ENCODE measurements around the gene VPS35.

Gene VPS35

DNA sequence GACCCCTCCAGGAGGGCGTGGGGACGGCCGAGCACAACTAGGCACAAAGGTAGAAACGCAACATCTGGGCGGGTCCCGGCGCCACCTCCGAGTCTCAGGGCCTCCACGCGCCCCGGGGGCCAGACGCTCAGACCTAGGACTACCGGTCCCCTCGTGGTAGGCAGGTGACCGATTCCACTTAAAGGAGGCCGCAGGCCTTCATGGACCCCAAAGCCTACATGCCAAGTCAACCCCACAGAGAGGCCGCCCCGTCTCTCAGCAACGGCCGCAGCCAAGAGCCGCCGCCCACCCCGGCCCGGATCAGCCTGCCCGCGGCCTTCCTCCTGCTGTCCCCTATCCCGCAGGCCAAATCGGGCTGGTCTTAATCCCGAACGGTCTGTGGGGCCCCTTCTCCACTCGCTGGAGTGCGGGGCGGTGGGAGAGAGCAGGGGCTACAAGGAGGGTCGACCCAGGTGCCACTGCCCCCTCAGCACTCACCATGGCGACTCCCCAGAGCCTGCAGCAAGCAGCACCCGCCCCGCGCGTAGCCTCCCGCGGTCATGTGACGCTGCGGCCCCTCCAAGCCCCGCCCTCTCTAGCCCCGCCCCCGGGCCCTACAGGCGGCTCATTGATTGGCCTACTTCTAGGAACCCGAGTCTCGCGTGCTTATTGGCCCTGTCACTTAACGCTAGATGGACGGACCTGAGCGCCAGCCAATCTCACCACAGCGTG is at the start of gene VPS35:
Gene VPS35 (minus strand): TSS at position 525 of the 711 bp plus-strand sequence. CDS start 45 bp downstream, at position 480.
- peak; percentile 99 for DNase-seq

DNA sequence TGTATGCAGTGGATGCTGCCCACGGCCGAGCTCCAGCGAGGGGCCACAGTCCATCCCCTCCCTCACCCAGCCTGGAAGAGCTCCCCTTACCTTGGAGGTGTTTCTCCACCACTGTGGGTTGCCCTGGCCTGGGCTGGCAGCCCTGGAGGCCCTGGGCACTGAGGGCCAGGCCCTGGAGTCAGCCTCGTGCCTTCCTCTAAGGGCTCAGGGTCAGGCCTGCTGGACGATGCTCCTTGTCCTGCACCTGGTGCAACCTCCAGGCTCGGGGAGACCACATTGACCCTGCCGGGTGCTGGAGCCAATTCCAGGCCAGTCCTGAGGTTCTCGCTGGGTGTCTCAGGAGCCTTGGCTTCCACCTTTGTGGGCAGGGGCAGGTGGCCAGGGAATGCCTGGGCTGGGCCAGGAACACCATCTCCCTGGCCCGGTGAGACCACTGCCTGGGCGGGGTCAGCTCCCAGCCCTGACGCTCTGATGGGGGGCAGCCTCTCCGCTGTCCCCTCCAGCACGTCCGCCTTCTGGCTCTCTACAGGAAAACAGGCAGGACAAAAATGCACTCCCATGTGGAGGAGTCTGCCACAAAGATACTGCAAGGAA is 48.7 kb upstream of the VPS35 start:
- no peak for DNase-seq

DNA sequence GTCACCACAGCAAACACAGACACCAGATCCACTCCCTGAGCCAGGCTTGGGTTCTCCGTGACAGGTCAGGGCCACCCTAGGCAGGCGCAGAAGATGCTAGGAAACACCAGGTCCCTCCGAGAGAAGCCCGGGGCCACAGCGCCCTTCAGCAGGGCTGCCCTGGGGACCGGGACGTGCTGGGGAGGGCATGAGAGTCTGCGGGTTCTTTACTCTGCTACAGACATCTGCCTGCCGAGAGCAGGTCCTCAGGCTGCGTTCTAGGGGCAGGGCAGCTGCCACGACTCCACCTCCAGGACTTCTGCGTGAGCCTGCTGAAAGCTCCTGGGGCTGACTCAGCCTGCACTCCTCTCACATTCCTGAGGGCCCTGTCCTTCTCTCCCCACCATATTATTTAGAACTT is 47.7 kb upstream of the VPS35 start:
- DNase-seq = no peak

DNA sequence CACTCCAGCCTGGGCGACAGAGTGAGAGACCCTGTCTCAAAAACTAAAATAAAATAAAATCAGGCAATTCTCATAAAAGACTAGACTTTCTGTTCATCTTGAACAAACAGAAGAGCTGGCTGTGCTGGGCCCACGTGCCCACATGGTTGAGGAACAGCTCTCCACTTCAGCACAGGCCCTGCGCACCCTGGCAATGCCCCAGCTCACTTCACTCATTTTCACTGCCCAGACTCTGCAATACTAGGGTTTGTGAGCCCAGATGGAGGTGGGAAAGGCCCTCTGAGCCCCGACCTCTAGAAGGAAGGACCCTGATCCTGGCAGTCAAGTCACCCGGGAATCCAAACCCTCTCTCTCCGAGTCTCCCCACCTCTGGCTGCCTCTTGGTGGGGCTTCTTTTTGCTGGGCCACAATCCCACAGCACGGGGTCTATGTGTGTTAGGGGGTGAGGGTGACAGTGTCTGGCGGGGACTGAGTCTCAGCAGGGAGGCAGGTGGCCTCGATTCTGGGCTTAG is 44.4 kb upstream of the VPS35 start:
- no peak for DNase-seq

DNA sequence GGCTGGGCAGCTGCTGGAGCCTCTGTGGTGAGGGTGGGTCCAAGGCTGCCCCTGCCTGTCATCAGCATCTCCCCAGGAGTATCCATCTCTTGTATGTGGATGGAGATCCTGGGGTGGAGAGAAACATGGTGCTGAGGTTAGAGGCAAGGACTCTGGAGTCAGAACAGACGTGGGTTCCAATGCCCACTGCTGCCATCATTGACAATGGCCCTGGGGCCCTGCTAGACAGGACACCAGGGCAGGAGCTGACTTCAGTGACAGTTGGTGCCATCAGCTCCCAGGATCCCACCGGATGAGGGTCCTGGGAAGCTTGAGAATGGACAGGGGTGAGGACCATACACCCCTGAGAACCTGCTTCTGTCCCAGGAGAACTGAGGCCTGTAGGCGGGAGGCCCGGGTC is 43.6 kb upstream of the VPS35 start:
- DNase-seq = no peak

DNA sequence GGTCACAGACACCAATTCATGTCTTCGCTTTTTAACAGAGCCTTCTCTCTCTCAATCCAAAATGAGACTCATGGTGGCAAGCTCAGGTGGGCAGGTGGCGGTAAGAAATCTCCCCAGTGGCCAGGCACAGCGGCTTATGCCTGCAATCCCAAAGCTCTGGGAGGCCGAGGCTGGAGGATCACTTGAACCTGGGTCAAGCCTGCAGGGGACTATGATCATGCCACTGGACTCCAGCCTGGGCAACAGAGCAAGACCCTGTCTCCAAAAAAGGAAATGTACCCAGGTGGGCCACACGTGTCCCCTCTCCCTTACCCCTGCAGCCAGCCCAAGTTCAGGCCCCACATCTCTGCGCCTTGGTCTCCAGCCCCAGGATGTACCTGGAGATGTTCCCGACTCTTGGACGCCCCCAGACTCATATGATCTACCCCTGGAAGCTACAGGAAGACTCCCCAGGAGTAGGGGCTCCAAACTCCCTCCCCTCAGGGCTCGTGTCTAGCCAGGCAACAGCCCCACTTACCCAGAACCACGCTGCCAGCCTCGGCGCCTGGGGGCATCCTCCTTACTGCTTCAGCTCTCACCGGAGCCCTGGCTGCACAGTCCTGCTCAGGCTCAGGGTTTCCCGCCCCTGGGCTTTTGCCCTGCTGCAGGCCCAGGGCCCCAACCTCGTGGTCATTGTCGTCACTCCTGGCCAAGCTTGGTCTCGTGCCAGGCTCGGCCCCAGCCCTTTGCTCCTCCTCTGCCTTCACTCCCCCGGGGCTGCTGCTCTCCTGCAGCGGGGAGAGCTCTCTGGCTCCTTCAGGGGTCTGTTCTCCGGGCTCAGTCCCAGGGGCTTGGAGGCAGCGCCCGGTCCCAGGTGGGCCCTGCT is 42.9 kb upstream of the VPS35 start:
- no peak for DNase-seq

DNA sequence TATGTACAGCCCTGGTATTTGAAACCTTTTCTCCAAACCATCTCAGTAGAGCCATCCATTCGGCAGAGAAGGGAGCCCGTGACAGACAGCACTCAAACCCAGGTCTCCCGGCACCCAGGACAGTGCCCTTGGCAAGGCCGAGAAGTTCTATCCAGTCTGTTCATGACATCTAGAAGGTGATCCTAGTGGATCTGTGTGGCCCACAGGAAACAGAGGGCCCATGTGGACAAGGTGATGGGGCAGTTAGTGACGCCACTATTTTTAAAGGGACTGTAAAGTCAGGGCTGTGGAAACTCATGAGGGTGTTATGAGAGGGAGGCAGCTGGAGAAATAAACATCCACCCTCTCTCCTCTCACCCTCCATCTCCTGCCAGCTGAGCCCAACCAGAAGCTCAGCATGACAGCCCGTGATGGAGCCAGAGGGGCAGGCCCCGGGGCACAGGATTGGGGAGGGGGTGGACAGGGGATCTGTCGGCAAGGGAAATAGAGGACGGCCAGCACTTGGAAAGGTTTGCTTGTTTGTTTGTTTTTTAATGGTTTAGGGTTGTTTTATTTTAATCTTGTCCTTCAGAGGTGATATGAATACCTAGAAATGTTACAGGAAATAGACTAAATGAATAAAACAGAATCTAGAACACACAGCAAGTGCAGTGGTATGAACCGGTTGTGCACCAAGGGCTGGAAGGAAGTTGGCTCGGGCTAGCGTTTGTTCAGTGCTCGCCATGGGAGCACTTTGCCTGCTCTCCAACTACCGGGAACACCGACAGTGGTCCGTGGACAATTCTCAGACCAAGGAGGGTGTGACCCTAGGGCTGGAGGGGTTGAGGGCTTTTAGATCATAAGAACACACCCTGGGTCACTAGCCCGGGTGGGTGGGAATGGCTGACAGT is 42.1 kb upstream of the VPS35 start:
- DNase-seq = no peak

DNA sequence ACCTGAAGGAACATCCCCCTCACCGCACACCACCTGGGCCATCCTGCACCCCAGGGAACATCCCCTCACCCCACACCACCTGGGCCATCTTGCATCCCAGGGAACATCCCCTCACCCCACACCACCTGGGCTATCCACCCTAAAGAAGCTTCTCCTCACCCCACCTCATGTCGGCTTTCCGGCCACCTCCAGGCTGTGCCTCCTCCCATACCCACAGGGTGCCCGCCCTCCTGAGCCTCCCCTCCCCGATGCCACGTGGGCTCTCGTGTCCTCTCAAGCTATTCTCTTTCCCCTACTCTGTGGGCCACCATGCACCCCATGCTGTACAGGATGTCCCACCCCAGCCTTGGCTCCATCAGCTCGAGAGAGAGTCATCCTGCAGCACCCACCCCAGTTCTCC is 41.1 kb upstream of the VPS35 start:
- no peak for DNase-seq

DNA sequence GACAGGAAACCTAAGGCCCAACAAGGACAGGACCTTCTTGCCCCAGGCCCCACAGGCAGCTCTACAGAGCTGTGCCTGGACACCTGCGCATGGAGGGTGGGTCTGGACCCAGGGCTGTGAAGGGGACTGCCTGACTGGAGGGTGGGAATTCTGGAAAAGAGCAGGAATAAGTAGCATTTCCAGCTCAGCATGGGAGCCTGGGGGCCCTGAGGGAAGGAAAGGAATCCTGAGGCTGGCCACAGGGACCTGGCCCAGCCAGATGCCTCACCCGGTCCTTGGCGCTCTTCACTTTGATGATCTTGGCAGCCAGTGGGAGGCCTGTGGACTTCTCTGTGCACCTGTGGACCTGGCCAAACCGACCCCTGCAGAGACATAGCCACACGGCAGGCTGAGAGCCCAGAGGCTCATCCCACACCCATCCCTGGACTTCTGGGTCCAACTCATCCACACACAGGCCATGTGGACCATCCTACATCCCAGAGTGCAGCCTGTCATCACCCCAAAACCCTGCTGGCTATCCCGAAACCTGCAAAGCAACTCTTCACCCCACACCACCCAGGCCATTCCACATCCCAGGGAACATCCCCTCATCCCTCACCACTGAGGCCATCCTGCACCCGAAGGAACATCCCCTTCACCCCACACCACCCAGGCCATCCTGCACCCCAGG is 40.5 kb upstream of the VPS35 start:
- DNase-seq = no peak

DNA sequence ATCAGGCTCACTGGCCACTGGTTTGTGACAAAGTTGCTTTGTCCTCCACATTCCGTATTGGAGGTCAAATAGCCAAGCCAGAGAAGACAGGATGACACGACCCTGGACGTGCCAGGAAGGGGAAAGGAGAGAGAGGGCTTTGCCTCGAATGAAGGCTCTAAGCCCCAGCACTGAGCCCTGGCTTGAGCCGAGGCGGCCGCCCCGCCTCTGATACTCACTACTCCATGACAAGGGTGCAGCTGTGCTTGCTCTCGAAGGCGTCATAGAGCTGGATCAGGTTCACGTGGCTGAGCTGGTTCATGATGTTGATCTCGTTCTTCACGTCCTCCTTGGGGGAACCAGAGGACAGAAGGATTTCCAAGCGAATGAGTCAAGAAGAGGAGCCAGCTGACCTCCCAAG is 39.8 kb upstream of the VPS35 start:
- no peak for DNase-seq

DNA sequence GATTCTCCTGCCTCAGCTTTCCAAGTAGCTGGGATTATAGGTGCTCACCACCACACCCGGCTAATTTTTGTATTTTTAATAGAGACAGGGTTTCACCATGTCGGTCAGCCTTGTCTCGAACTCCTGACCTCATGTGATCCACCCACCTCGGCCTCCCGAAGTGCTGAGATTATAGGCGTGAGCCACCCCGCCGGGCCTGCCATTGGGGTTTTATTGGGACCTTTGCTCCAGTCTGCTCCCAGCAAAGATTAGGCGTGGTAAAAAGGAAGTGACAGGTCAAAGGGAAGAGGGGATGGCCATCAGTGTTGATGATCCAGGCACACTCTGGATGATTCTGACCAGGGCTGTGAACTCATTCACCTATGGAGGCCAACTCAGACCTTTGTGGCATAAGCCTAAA is 38.7 kb upstream of the VPS35 start:
- DNase-seq = no peak

DNA sequence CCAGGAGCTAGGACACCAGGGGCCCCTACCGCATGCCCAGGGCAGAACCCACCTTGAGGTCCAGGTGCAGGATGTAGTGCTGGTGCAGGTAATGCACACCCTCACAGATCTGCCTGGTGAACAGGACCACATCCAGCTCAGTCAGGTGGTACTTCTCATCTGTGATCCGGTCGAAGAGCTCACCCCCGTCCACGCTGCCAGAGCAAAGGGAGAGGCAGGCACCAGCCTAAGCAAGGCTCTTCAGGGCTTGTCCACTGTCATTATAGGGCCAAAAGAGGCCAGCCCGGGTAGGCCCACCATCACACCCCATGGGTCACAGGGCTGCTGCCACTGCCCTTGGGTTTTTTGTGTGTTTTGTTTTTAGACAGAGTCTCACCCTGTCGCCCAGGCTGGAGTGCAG is 38.2 kb upstream of the VPS35 start:
- no peak for DNase-seq

DNA sequence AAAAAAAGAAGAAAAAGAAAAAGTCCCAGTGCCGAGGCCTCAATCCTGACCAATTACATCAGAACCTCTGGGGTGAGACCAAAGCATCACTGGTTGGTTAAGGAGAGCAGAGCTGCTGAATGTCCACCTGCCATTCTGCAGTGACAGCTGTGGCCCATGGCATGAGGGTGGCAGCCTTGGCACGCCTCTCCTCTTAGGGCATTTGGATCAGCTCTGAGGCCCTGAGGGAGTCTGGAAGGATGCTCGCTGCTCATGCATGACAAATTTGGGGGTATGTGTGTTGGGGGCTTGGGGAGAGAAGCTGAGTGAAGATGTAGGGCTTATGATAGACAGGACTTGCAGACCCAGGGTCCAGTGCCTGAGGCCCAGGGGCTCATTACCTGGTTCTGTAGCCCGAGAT is 32.9 kb upstream of the VPS35 start:
- DNase-seq = no peak

DNA sequence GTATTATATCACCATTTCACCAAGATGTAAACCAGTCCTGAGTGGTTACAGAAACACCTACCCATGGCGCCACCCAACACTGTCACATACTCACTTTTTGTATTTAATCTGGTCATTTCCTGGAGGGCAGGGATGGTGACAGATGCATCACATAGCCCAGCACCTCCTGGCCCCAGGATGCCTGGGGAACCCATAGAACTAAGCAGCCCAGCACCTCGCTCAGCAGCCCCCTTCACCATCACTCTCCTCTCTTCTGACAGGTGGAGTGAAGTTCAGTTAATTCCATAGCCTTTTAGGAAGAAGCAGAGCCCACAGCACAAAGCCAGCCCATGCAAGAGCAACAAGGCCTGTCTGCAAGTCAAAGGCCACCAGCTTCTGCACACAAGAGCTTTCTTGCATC is 31.6 kb upstream of the VPS35 start:
- no peak for DNase-seq

DNA sequence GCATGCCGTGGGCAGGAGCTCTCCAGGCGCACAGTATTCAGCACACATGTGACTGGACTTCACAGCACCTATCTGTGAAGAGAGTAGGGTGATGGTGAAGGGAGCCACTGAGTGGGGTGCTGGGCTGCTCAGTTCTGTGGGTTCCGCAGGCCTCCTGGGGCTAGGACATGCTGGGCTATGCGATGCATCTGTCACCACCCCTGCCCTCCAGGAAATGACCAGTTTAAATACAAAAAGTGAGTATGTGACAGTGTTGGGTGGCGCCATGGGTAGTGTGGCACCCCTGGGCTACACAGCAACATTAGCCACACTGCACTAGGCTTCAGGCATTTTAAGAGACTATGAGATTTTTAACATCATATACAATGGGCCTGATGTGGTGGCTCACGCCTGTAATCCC is 30.6 kb upstream of the VPS35 start:
- no peak for DNase-seq

DNA sequence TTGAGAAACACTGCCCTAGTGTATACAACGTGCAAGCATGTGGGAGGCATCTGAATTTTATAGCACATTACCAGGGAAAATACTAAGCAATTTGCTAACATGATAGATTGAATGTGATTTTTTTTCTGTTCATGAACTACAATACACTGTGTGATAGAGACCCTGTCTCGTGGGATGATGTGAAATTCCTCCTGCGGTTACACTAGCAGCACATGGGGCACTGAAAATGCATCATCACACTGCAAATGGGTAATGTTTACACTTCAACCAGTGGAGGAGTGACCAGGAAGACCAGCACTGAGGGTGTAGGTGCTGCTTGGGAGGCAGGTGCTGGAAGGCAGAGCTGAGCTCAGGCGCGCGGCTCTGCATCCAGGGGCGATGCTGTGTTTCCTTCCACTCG is 29.2 kb upstream of the VPS35 start:
- no peak for DNase-seq

DNA sequence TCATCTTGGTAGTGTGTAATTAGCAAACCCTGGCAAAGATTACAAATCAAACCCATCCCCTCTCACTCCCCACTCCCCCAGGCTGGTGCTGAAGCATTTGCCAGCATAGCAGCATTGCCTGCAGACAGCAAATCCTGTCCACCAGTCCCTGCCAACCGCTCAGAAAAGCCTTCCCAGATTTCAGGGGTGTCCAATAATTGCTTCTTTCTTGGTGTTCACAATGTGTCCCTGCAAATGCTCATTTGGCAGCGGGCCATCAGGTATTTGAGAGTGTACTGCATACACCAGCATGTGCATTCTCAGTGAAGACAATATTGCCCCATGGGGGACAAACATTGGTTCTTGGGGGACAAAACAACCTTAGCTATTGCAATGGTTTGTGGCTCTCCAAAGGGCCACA is 28.7 kb upstream of the VPS35 start:
- no peak for DNase-seq

DNA sequence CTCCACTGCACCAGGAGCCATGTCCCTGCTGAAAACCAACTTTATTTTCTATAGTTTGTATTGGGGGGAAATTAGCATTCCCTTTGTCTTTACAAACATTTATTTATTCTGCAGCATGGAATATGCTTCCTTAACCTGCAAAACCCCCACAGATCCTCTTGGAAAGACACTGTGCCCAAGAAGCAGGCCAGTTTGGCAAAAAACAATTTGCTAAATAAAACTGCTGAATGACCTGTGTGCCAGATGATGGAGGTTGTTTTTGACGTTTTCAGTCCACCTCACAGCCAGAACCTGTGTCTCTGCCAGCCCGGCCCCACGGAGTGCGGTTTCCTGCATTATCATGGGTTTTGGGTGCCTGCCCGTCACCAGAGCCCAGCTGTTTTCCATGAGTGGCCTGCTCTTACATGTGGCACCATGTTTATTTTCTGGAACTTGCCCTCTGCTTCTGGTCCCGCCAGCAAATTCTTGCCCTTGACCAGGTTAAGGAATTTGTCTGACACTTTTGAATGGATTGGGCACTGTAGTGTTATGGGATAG is 26.9 kb upstream of the VPS35 start:
- DNase-seq = no peak

DNA sequence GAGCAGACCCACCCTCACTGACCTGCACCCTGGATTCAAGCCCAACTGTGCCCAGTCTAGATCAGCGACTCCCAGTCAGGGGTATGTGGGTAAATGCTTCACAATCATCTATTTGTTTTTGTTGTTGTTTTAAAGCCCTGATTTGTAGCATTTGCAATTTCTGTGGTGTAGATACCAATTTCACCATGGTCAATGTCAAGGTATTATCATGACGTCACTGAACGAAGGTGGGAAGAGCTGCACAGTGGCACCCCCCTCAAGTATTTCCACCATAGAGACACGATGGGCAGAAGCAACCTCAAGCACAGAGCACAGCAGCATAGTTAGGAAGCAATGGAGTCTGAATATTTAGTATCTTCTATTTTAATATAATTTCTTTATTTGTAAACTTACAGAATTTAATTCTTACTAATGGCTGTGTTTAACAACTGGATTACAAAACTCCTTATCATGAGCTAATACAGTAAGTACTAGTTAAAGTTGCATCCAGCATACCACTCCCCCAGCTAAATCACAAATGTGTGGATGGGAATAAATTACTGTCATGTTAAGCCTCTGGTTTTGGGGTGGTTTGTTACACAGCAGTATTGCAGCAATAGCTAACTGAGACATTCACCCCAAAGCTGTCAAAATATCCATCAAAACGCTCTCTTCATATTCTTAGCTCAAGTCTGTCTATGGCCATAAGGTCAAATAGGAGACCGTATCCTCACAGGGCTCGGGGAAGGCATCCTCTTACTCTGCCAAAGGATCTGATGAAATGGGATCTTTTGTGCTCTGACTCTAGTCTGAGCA is 26.0 kb upstream of the VPS35 start:
- DNase-seq = no peak

DNA sequence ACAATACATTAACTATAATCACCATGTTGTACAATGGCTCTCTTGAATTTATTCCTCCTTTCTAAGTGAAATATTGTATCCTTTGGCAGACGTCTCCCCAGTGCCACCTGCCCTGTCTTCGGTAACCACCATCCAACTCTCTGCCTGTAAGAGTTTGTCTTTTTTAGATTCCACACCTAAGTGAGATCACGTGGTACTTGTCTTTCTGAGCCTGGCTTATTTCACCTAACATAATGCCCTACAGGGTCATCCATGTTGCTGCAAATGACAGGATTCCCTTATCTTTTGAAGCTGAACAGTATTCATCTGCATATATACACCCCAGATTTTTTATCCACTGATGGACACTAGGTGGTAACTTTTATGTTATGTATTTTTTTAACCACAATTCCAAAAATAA is 24.7 kb upstream of the VPS35 start:
- DNase-seq = no peak

DNA sequence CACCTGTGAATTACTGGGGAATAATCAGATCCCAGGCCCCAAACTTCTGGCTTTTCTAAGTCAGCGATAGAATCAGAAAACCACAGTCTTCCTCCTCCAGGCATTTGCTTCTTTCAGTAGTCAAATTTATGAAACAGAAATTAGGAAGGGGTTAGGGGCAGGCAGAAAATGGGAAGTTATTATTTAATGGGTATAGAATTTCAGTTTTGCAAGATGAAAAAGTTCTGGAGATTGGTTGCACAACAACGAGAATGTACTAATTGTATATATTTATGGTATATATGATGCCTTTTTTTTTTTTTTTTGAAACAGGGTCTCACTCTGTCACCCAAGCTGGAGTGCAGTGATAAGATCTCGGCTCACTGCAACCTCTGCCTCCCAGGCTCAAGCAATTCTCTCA is 23.9 kb upstream of the VPS35 start:
- DNase-seq = no peak
